OCI-LY1 (cell line): ENCODE results near the gene RAE1.

Source experiments
- H2AFZ ChIP-seq: fragments of 200-600 bp; sonication (generic), shearing (Covaris generic); 2 replicates; pipeline ENCODE4 v1.6.0; 2014; ENCODE audit warnings: antibody characterized with exemption, mild to moderate bottlenecking, low read length
- H3F3A ChIP-seq: fragments of 200-600 bp; sonication (generic), shearing (Covaris generic); 2 replicates; pipeline ENCODE4 v1.6.0; 2014; ENCODE audit warnings: mild to moderate bottlenecking, antibody characterized with exemption, low read length, moderate library complexity; ENCODE audit not compliant: insufficient read depth
- H3K27ac ChIP-seq: fragments of 200-600 bp; sonication (generic); 2 replicates; pipeline ENCODE4 v1.5.1; 2014; ENCODE audit warnings: low read length, mixed run types, mild to moderate bottlenecking, low read depth; ENCODE audit not compliant: poor library complexity, severe bottlenecking
- H3K27me3 ChIP-seq: fragments of 200-600 bp; sonication (generic); 2 replicates; pipeline ENCODE4 v1.6.0; 2014; ENCODE audit warnings: antibody characterized with exemption, mild to moderate bottlenecking, low read length, moderate library complexity; ENCODE audit not compliant: insufficient read depth
- H3K36me3 ChIP-seq: fragments of 200-600 bp; sonication (generic); 2 replicates; pipeline ENCODE4 v1.6.1; 2014; ENCODE audit warnings: mild to moderate bottlenecking, antibody characterized with exemption, low read length, moderate library complexity, mixed read lengths; ENCODE audit not compliant: insufficient read depth
- H3K4me1 ChIP-seq: fragments of 200-600 bp; sonication (generic); 2 replicates; pipeline ENCODE4 v1.5.1; 2014; ENCODE audit warnings: mild to moderate bottlenecking, low read length, moderate library complexity; ENCODE audit not compliant: insufficient read depth, severe bottlenecking
- H3K4me2 ChIP-seq: fragments of 200-600 bp; sonication (generic), shearing (Covaris generic); 2 replicates; pipeline ENCODE4 v1.6.1; 2014; ENCODE audit warnings: low read length
- H3K4me3 ChIP-seq: fragments of 200-600 bp; sonication (generic); 2 replicates; pipeline ENCODE4 v1.5.1; 2014; ENCODE audit warnings: low read length, low read depth, mild to moderate bottlenecking, mixed read lengths; ENCODE audit not compliant: poor library complexity, severe bottlenecking
- H3K79me2 ChIP-seq: fragments of 200-600 bp; shearing (Covaris generic); 2 replicates; pipeline ENCODE4 v1.6.1; 2016; ENCODE audit warnings: mixed run types, low read length, mixed read lengths; ENCODE audit not compliant: insufficient read depth
- H3K9ac ChIP-seq: fragments of 200-600 bp; sonication (generic), shearing (Covaris generic); 2 replicates; pipeline ENCODE4 v1.6.1; 2014; ENCODE audit warnings: mild to moderate bottlenecking, low read length, mixed read lengths
- H3K9me2 ChIP-seq: fragments of 200-600 bp; sonication (generic), shearing (Covaris generic); 2 replicates; pipeline ENCODE4 v1.6.1; 2014; ENCODE audit warnings: low read depth, mild to moderate bottlenecking, low read length, mixed read lengths
- H3K9me3 ChIP-seq: fragments of 200-600 bp; shearing (Covaris generic); 2 replicates; pipeline ENCODE4 v1.6.1; 2014; ENCODE audit warnings: low read length, mixed read lengths
- H4K20me1 ChIP-seq: fragments of 200-600 bp; sonication (generic), shearing (Covaris generic); 2 replicates; pipeline ENCODE4 v1.6.0; 2016; ENCODE audit warnings: mild to moderate bottlenecking, low read length; ENCODE audit not compliant: insufficient read depth
- CTCF ChIP-seq: fragments of 200-600 bp; sonication (generic), shearing (Covaris generic); IDR thresholded peaks from 2 replicates; pipeline ENCODE4 v1.5.1; 2017; ENCODE audit warnings: mild to moderate bottlenecking, antibody characterized with exemption, low read length, moderate library complexity, mixed read lengths
- EZH2 ChIP-seq: fragments of 200-600 bp; sonication (generic), shearing (Covaris generic); IDR thresholded peaks from 2 replicates; pipeline ENCODE4 v1.8.0; 2017; ENCODE audit warnings: borderline replicate concordance, mixed run types, mild to moderate bottlenecking, antibody characterized with exemption, low read length, moderate library complexity, mixed read lengths

Gene RAE1

GRCh38 chr20:57409672-57410397 lies 58.8 kb downstream of the RAE1 start:
- Histone ChIP-seq H3K27ac (peak overlapping the region; percentile 18), H3K4me1 (peaks cover 5% of the 10 kb centered on the region), H3K9me2 (no peaks in the 10 kb centered on the region), H3K36me3 (peaks cover 52% of the 10 kb centered on the region), H3K9ac (no peak overlapping the region), H2AFZ (no peak overlapping the region), H3F3A (peaks cover 5% of the 10 kb centered on the region; the same call in 1 of the 2 replicates), H3K79me2 (no peaks in the 10 kb centered on the region), H4K20me1 (no peaks in the 10 kb centered on the region), H3K9me3 (no peaks in the 10 kb centered on the region), H3K4me2 (no peak overlapping the region), H3K4me3 (no peak overlapping the region), H3K27me3 (no peaks in the 10 kb centered on the region)
- TF ChIP-seq EZH2 = no peak
- TF ChIP-seq CTCF = no peak

- no peaks in the 10 kb centered on the region for H3K9me3 ChIP-seq
- no peak overlapping the region for H3K27ac ChIP-seq
- peaks cover 46% of the 10 kb centered on the region for H3K36me3 ChIP-seq
- no peaks in the 10 kb centered on the region for H3K9me2 ChIP-seq
- no peak overlapping the region for H2AFZ ChIP-seq
- no peak overlapping the region for H3K4me2 ChIP-seq
- H4K20me1 ChIP-seq = no peaks in the 10 kb centered on the region
- no peaks in the 10 kb centered on the region for H3K27me3 ChIP-seq
- H3K4me1 ChIP-seq = peaks cover 9% of the 10 kb centered on the region
- no peaks in the 10 kb centered on the region for H3K79me2 ChIP-seq
- no peak for TF ChIP-seq EZH2
- no peak for TF ChIP-seq CTCF
- H3F3A ChIP-seq = 0 out of 2 replicates have a peak, but pooled peaks cover under 1% of the 10 kb centered on the region
- H3K9ac ChIP-seq = no peak overlapping the region
- no peak overlapping the region for H3K4me3 ChIP-seq
These were observed 59.4 kb downstream of the RAE1 start for GRCh38 chr20:57410398-57410920.

GRCh38 chr20:57410924-57411323 lies 59.9 kb downstream of the RAE1 start:
- no peaks in the 10 kb centered on the region for H3K9me3 ChIP-seq
- H3K9me2 ChIP-seq = no peaks in the 10 kb centered on the region
- H3K36me3 ChIP-seq = peaks cover 41% of the 10 kb centered on the region
- H3K27me3 ChIP-seq = no peaks in the 10 kb centered on the region
- H3F3A ChIP-seq = no peaks in the 10 kb centered on the region
- no peak overlapping the region for H3K27ac ChIP-seq
- no peak overlapping the region for H2AFZ ChIP-seq
- no peak overlapping the region for H3K9ac ChIP-seq
- TF ChIP-seq EZH2 = no peak
- no peak for TF ChIP-seq CTCF
- H3K4me1 ChIP-seq = peaks cover 9% of the 10 kb centered on the region
- no peak overlapping the region for H3K4me2 ChIP-seq
- H3K4me3 ChIP-seq = no peak overlapping the region
- H4K20me1 ChIP-seq = no peaks in the 10 kb centered on the region
- no peaks in the 10 kb centered on the region for H3K79me2 ChIP-seq
